Left hindlimb (tissue), 1 donor: ENCODE measurements around the gene GPR75.
"Not testable (repeated sequence)": the region's sequence is repeated elsewhere in the genome, so short reads cannot be mapped to it uniquely, and the experiment has no call there.

Source experiments
- DNase-seq: peaks from one replicate; pipeline ENCODE4 v3.0.0-alpha.2; 2018

Gene GPR75

GRCh38 chr2:53851052-53851757 lies 8.6 kb downstream of the GPR75 start:
- DNase-seq: not testable (repeated sequence)

GRCh38 chr2:53848062-53848461 lies 11.7 kb downstream of the GPR75 start:
- no peak for DNase-seq

DNA sequence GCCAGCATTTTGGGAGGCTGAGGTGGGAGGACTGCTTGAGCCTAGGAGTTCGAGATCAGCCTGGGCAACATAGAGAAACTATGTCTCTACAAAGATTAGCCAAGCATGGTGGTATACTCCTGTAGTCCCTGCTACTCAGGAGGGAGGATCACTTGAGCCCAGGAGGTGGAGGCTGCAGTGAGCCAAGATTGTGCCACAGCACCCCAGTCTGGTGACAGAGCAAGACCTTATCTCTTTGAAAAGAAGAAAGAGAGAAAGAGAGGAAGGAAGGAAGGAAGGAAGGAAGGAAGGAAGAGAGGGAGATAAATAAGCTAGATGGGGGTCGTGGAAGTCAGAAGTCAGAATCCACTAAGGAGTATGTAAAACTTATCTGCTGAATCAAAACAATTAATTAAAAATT lies 16.2 kb downstream of the GPR75 start:
- no peak for DNase-seq

- no peak for DNase-seq
These were observed 16.9 kb downstream of the GPR75 start for GRCh38 chr2:53842891-53843290.

- not testable (repeated sequence) for DNase-seq
These were observed 18.1 kb downstream of the GPR75 start for GRCh38 chr2:53841651-53842050.

DNA sequence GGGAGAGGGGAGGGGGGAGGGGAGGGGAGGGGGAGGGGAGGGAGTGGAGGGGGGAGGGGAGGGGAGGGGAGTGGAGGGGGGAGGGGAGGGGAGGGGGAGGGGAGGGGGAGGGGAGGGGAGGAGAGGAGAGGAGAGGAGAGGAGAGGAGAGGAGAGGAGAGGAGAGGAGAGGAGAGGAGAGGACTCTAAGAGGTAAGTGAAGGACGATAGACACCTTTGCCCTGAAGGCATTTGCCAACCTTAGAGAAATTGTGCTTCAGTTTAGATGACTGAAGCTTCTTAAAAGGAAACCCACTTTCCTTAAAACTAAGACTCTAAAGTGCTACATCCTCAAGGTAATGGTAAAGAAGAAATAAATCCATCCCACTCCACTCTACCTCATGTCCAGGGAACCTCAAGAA lies 19.2 kb downstream of the GPR75 start:
- no peak for DNase-seq

GRCh38 chr2:53829980-53830290 lies 29.8 kb downstream of the GPR75 start:
- DNase-seq: not testable (repeated sequence)

- DNase-seq: no peak
These were observed 30.3 kb downstream of the GPR75 start for GRCh38 chr2:53829273-53829979.

DNA sequence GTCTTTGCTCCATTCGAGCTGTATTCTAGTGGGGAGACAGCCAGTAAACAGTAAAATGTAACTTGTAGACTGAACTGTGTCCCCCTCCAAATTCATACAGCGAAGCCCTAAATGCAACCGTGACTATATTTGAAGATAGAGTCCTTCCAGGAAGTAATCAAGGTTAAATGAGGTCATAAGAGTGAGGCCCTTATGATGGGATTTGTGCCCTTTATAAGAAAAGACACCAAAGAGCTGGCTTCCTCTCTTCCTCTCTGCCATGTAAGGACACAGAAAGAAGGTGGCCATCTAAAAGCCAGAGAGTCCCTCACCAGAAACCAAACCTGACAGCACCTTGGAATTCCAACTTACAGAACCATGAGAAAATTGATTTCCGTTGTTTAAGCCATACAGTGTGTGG lies 31.4 kb downstream of the GPR75 start:
- no peak for DNase-seq

DNA sequence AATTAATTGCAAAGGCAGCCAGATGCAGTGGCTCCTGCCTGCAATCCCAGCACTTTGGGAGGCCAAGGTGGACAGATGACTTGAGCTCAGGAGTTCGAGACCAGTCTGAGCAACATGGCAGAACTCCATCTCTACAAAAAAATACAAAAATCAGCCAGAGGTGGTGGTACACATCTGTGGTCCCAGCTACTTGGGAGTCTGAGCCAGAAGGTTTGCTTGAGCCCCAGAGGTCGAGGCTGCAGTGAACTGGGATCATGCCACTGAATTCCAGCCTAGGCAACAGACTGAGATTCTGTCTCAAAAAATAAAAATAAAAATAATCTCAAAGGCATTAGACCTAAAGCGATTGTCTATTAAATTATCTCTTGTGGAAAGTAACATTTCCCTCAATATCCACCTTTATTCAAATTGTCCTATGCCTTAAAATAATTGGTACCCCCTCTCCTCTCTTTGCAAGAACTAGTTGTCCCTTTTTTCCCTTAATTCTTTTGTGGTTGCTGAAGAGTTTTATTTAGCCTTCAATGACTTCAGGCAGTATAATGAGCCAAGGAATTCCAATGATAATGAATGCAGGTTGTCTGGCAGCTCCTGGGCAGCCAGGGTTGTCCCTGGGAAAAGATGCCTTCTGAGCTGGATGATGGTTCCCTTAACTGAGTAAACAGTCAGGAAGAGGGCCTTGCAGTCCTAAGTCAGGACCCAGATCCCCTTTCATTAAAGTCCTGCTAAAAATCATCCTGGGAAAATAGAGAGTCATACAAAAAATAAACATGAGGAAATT lies 32.2 kb downstream of the GPR75 start:
- no peak for DNase-seq

- DNase-seq: no peak
These were observed 33.0 kb downstream of the GPR75 start for GRCh38 chr2:53826587-53827397.

- no peak for DNase-seq
These were observed 33.7 kb downstream of the GPR75 start for GRCh38 chr2:53826030-53826410.

DNA sequence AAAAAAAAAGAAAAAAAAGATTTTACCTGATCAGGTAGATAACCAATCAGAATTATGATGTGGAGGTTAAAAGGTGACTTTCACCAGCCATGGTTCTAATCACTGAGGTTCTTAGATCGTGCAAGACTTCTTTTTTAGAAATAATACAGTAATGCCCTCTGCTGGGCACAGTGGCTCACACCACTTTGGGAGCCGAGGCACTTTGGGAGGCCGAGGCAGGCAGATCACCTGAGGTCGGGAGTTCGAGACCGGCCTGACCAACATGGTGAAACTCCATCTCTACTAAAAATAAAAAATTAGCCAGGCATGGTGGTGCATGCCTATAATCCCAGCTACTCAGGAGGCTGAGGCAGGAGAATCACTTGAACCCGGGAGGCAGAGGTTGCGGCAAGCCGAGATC lies 36.1 kb downstream of the GPR75 start:
- DNase-seq: not testable (repeated sequence)

DNA sequence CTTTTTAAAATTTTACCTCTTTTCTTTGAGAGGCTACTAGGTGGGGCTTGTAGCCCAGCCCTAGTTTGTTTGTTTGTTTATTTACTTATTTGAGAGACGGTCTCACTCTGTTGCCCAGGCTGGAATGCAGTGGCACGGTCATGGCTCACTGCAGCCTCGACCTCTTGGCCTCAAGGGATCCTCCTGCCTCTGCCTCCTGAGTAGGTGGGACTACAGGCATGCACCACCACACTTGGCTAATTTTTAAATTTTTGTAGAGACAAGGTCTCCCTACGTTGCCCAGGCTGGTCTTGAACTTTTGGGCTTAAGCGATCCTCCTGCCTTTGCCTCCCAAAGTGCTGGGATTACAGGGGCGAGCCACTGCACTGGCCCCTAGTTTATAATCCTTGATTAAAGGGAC lies 38.0 kb downstream of the GPR75 start:
- DNase-seq: no peak

DNA sequence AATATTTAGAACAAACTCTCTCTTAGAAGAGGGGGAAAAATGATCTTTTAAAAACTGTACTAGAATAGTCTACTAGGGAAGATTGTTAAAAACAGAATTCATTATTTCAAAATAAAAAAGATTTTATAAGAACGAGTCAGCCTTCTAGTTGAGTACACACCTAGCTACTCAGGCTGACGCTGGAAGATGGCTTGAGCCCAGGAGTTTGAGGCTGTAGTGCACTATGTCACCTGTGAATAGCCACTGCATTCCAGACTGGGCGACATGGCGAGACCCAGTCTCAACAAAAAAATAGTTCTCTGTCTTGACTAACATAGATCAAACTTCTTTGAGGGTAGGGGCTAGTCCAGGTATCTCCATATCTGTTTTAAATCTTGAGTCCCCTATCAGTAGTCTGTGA lies 39.1 kb downstream of the GPR75 start:
- DNase-seq: no peak

- DNase-seq: no peak
These were observed 39.7 kb downstream of the GPR75 start for GRCh38 chr2:53820048-53820447.

DNA sequence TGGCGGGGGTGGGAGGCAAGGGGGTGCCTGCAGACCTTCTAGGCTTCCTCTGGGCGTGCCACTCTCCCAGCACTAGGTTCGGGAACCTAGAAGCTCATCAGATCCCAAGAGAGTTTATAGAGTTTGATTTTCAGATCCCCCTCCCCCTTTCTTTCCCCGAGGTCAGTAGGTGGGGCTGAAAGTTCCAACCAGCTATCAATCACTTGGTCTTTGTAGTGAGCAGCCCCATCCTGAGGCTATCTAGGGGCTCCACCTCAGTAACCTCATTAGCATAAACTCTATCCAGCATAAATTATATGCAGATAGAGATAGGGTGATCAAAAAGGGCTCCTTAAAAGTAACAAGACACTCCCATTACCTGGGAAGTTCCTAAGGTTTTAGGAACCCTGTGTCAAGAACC lies 40.1 kb downstream of the GPR75 start:
- no peak for DNase-seq

DNA sequence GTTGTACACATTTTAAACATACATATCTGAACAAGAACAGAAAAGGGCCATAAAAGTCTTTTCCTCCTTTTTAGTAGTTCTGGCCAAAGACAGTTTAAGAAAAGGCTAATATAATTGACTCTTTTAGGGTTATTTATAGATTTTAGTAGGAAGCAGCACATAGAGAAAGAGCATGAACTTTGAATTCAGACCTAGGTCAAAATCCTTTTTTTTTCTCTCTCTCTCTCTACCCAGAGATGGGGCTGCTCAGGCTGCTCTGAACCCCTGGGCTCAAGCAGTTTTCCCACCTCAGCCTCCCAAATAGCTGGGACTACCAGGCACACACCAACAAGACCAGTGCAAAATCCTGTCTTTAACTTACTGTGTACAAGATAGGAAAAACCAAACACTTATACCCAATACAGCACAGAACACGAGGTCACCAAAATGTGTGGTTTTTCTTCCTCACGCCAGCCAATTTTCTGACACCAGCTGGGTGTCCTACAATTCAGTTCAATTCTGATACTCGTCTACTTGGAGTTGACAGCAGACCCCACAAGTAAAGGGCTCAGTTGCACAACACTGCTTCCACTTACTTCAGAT lies 40.8 kb downstream of the GPR75 start:
- no peak for DNase-seq

GRCh38 chr2:53813151-53813550 lies 46.6 kb downstream of the GPR75 start:
- DNase-seq: no peak

GRCh38 chr2:53811601-53812000 lies 48.2 kb downstream of the GPR75 start:
- DNase-seq: no peak
